ENCODE data around the gene RRN3.
"Not testable (repeated sequence)": the region's sequence is repeated elsewhere in the genome, so short reads cannot be mapped to it uniquely, and the experiment has no call there.

RRN3 gene, protein sequence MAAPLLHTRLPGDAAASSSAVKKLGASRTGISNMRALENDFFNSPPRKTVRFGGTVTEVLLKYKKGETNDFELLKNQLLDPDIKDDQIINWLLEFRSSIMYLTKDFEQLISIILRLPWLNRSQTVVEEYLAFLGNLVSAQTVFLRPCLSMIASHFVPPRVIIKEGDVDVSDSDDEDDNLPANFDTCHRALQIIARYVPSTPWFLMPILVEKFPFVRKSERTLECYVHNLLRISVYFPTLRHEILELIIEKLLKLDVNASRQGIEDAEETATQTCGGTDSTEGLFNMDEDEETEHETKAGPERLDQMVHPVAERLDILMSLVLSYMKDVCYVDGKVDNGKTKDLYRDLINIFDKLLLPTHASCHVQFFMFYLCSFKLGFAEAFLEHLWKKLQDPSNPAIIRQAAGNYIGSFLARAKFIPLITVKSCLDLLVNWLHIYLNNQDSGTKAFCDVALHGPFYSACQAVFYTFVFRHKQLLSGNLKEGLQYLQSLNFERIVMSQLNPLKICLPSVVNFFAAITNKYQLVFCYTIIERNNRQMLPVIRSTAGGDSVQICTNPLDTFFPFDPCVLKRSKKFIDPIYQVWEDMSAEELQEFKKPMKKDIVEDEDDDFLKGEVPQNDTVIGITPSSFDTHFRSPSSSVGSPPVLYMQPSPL

DNA sequence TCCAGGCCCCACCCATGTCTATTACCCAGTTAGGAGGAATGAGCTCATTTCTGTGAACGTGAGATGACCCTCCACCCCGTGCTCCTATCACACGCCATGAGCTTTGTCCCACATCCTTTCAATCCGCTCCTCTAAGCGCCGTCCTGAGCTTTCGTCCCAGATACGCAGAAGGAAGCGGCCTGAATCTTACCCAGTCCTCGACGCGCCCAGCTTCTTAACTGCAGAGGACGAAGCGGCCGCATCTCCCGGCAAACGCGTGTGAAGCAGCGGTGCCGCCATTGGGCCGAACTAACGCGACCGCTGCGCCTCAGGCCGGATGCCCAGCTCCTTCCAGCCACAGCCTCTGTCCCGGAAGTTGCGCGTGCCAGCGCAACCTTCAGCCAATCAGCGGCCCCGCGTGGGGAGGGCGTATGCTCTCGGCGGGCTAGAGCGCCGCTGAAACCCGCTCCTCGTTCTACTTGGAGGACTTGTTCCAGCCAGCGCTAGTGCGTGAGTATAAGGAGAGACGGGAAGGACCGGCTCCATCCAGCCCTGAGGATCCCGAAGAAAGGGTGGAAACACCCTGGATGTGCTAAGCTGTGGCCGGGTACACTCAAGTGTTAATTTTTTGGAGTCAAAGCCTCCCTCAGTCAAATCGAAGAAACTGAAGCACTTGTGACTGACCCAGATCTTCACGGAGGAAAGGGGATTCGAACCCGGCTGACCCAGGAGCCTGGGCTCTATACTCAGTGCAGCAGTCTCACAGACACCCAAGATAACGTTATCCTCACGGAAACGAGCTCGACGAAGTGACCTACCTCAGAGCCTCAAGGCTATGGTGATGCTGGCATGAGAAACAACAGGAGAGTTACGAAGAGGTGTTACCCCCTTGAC lies at the start of gene RRN3:
TSS of gene RRN3 (minus strand) at position 318 of the 873 bp plus-strand sequence. CDS start at position 279, 39 bp downstream.
- peak; percentile 87 for DNase-seq

DNA sequence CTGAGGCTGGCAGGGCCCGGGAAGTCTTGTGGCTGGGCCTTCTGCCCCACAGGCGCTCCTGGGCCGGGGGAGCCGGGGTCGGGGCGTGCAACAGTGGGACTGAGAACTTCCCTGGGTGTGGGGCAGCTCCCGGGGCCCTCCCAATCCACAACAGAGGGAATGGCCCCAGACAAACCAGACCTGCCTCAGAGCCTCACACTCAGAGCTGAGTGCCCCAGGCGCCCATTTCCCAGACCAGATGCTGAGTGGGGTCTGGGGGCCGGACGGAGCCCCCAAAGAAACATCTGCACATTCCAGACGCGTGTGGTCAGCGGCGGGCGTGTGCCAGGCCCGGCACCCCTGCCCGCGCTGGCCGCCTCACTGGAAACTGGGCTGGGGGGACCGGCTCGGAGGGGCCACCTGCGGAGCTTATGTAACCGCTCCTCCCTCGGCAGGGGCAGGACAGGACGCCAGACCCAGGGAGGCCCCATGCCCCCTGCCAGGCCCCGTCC lies 49.6 kb upstream of the RRN3 start:
- not testable (repeated sequence) for DNase-seq

DNA sequence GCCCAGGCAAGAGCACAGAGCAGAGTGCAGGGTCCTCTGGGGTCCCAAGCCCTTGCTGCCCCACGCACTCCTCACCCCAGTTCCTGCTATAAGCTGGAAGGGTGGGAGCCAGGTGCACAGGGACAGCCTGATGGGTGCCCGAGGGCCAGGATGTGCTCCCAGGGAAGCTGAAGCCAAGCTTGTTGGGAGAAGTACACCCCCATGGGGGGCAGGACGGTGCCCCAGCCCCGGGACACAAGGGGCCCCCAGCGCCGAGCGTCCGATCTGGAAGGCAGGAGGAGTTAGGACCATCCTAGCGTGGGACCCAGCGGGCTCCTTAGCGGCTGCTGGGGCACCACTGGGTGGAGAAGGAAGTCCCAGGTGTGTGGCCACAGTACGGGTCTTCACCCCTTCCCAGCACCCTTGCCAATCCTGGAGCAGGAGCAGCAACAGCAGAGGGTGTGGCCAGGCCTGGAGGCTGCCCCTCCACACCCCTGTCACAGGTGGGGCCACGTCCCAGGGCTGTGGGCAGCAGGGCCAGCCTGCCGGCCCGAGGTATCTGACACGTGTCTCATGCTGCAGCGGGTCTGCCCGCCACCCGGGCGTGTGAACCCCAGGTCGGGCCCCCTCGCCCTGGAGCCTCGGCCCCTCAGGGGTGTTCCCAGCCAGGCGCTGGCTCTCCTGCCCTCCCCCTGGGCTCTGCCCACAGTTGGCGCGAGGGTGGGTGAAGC lies 49.0 kb upstream of the RRN3 start:
- DNase-seq, result not testable (repeated sequence)

GRCh38 chr16:15142107-15142890 lies 48.2 kb upstream of the RRN3 start:
- not testable (repeated sequence) for DNase-seq

- DNase-seq, result no peak
Measured at GRCh38 chr16:15141586-15141985, 47.5 kb upstream of the RRN3 start.

DNA sequence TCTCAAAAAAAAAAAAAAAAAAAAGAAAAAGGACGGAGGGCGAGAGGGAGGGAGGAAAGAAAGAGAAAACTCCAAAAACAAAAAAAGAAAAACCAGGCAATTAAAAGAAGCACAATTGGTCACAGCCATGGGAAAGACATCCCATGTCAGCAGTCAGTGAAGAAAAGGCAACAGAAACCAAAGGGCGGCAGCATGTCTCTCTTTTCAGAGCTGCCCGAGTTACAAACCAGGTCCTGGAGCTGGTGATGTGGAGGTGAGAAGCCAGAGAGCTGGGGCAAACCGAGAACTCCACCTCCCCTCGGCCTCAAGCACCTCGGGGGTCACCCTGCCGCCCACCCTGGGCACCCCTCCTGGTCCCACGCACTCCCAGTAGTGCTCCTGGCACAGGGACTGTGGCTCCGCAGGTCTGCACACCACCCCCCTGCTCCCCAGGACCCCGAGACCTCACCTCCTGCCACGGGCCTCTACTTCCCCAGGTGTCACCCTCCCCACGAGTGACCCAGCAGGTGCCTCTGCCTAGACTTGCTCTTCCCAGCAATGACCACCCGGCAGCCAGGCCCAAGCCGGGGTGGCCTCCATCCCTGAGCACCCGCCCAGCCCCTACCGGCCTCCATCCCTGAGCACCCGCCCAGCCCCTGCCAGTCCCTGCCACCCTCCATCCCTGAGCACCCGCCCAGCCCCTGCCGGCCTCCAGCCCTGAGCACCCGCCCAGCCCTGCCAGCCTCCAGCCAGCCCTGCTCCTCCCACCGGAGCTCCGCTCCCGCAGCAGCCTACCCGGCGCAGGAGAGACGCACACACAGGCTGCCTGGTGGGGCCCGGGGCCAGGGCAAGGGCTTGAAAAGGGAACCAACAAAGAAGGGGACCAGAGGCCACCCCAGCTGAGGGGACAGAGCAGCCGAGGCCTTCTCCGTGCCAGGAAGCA lies 46.6 kb upstream of the RRN3 start:
- not testable (repeated sequence) for DNase-seq

DNA sequence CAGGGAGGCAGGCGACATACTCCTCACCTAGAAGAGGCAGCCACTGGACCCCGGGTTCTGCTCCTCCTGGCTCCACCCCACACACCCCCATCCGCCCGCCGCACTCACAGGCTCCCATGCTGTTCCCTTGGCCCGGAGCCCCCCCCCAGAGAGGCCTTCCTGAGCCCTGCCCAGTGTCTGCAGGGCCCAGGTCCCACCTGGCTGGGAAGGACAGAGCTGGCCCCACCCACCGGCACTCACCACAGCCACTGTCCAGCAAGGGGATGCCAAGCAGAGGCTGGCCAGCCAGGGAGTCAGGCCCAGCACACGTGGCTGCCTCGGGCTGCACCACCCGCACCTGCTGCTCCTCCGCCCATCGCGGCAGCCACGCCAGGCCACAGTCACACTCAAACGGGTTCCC lies 43.4 kb upstream of the RRN3 start:
- DNase-seq, result peak; percentile 25

DNA sequence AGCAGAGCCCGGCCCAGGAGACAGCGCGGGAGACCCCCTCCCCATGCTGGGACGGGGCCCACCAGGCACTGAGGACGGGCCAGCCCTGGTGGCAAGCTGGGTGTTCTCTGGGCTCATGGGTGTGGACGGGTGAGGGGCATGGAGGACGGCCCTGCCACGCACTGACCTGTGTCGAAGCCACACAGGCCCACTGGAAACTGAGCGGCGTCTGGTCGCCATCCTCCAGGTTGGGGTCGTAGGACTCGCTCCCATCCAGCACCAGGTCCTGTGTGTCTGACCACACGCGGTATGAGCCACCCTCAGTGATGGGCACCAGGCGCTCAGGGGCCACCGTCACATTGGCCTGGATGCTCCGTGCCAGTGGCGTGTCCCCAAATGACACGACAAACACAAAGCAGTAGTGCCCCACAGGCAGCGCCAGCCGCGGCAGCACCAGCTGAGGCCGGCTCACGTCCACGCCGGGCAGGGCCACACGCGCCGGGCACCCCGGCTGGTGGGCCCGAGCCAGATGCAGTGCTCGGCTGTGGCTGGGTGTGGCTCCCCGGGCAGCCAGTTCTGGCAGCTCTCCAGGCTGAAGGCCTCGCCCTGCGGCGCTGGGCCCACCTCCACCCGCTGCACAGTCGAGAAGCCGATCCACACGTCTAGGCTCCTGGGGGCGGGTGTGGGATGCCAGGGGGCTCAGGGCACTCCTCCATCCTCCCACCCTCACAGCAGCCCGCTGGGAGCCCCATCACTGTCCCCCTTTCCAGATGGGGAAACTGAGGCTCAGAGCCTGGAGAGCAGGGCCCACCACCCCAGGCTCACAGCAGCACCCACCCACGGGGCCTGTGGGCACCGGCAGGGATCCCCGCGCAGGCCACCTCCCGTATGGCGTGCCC lies 41.6 kb upstream of the RRN3 start:
- peak; percentile 18 for DNase-seq

DNA sequence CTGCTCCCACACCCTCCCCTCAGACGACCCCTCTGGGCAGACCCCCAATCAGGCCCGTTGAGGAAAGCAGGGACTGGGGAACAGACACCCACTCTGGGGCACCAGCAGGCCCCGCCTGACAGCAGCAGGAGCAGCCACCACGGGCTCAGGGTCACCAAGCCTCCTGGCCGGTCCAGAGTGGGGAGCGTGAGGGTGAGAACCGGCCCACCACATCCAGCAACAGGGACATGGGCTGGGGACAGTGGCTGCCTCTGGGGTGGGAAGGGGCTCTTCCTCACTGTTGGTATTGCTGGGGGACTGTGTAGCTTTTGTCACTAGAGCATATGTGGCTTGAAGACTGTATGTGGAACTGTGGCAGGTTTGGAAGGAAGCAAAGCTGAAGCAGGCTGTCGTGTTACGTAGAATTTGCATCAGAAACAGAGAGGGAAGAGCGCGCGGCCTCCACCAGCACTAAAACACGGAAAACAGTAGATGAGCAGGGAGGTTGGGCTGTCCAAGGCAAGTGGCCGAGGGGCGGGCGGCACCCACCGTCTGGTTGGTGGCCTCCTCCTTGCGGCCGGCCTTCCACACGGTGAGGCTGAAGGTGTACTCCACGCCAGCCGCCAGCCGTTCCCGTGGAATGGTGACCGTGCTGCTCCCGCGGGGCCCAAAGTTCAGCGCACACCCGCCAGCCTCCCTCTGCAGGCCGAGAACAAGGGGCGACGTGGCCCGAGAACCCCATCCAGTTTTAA lies 40.8 kb upstream of the RRN3 start:
- not testable (repeated sequence) for DNase-seq

DNA sequence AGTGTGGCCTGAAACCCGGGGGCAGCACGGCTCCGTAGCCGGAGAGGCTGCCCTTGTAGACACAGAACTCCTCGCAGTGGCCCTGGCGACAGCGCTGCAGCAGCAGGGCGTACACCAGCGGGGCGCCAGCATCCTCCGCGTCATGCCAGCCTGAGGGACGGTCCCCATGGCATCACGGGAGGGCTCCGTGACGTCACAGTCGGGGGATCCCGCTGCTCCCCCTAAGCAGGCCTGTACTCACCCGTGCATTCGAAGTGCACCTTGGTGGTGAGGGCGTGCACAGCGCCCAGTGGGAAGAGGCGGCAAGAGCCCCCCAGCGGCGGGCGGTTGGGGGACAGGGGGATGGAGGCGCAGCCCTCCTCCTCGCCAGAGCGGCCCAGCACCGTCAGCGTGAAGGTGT lies 39.5 kb upstream of the RRN3 start:
- not testable (repeated sequence) for DNase-seq

DNA sequence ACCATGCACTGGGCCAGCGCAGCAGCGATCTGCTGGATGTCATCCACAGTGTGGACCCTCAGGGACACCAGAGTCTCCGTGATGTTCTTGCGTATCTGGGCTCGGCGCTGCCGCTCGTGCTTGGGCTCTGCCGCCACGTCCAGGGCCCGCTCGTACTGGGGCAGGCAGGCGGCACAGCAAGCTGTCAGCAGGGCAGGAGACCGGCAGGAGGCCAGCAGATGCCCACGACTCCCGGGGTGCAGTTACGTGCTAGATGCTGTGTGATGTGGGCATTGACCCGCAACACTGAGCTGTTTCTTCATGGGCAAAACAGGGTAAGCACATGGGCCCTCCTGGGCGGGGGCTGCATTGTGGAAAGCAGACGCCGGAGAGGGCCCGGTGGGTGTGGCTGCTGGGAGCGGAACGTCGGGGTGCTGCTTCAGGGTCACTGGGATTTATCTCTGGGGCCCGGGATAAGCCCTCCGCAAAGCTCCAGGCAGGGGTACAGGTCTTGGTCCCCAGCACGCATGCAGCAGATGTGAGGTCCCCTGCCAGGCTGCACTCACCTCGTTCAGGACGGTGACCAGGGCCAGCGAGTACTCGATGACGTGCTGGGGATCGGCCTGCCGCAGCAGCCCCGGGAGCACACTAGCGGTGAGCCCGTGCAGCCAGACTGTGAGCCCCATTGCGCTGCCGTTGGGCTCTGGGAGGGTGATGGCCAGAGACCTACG lies 38.8 kb upstream of the RRN3 start:
- not testable (repeated sequence) for DNase-seq

- DNase-seq, result not testable (repeated sequence)
Measured at GRCh38 chr16:15130943-15131700, 37.0 kb upstream of the RRN3 start.

DNA sequence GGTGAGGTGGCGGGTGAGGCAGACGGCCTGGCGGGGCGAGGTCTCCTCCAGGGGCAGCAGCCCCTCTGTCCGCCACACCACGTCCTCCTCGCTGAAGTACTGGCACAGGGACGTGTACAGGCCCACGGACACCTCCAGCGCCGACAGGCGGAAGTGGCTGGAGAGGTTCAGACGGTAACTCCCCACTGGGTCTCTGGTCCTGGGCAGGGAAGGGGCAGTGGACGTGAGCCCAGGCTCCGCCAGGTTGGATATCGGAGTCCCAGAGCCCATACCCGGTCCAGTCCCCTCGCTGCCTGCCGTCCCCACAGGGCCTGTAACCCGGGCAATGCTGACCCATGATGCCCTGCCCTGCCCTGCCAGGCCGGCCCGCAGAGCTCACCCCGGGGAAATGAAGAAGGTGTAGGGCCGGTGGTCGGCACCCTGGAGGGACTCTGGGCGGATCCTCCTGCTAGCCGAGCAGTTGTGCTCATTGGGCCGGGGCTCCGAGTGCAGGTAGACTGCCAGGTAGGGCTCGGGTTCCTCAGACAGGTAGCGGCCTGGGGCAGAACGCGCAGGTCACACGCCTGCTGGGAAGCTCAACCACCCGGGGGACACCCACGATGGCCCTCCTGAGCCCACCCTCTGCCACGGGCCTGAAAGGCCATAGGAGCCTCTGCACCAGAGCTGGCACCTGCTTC lies 36.3 kb upstream of the RRN3 start:
- not testable (repeated sequence) for DNase-seq

DNA sequence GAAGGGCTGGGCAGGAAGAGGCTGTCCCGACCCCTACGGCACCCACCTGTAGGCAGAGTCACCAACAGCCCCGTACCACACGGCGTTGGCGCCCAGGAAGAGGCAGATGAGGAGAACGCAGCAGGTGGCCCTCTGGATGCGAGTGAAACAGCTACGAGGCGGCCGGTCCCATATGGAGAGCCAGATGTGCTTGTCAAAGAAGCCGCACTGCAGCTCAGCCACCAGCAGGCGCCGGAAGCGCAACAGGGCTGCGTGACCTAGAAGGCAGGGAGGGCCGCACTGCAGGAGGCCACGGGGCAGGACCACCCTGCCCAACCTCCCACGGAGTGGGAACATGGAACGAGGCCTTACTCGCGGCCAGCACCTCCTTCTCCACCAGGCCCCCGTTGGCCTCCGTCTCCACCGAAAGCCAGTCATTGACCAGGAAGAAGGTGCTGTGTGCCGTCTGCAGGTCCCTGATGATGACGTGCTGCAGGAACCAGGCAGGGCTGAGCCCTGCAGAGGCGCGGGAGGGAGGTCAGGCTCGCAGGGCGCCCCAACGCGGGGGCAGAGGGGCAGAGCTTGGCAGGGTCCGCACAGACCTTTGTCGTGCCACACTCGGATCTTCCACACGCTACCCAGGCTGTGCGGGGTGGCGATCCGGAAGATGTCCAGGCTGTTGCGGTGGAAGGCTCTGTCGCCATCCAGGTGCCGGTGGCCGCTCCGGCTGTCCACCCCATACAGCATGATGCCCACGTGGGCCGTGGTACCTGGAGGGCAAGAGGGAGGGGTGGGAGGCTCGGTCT lies 33.8 kb upstream of the RRN3 start:
- DNase-seq, result not testable (repeated sequence)

DNA sequence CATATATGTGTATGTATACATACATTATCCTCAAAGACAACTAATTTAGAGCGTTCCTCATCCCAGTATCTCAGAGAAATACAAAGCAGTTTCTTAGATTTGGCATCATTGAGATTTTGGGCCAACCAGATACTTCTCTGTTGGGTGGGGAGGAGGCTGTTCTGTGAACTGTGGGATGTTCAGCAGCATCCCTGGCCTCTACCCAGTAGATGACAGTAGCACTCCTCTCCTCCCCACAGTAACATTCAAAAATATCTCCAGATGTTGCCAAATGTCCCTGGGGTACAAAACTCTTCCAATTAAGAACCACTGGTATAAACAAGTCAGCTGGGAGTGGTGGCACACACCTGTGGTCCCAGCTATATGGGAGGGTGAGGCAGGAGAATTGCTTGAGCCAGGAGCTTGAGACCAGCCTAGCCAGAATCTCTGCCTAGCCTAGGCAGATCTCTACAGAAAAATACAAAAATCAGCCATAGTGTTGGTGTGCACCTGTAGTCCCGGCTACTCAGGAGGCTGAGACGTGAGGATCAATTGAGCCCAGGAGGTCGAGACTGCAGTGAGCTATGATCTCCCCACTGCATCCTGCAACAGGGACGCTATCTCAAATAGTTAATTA lies 6.4 kb upstream of the RRN3 start:
- not testable (repeated sequence) for DNase-seq
